ENCODE measurements around the gene AIG1. TPM values are rescaled to one million over a fixed set of nuclear protein-coding genes. Genes with fewer than 3 reads are reported as not detected.

Gene AIG1
- total RNA-seq, 1 donor from 2014 or later: 7.2 TPM

GRCh38 chr6:143236151-143236798 lies 175.6 kb downstream of the AIG1 start:
- Mint-ChIP-seq H3K4me1 (no peaks in the 10 kb centered on the region), H3K9me3 (no peaks in the 10 kb centered on the region), H3K4me3 (no peak overlapping the region), H3K27me3 (no peaks in the 10 kb centered on the region), H3K27ac (no peak overlapping the region), H3K36me3 (ENCODE audit: low read depth) (no peaks in the 10 kb centered on the region)
- TF ChIP-seq CTCF (IDR thresholded peaks at IDR 0.05): no peak
- intact Hi-C loops (cut with micrococcal nuclease): loop anchor here (10.0 kb wide), 1 partner anchor 189 kb away; no protein-coding TSS in a partner anchor
- ATAC-seq (ENCODE audit: low read depth): no peak
- CTCF ChIA-PET: no interaction called here
- POLR2A ChIA-PET: no interaction called here
- no peak for DNase-seq

- CTCF ChIA-PET: no interaction called here
- Mint-ChIP-seq H3K4me3 (no peak overlapping the region), H3K27ac (no peak overlapping the region), H3K9me3 (no peaks in the 10 kb centered on the region), H3K27me3 (no peaks in the 10 kb centered on the region), H3K4me1 (no peaks in the 10 kb centered on the region), H3K36me3 (ENCODE audit: low read depth) (no peaks in the 10 kb centered on the region)
- no peak for TF ChIP-seq CTCF (IDR thresholded peaks at IDR 0.05)
- intact Hi-C loops (cut with micrococcal nuclease): loop anchor here (10.0 kb wide), 1 partner anchor 186 kb away; no protein-coding TSS in a partner anchor
- ATAC-seq (ENCODE audit: low read depth) (no peak), DNase-seq (no peak)
- POLR2A ChIA-PET: no interaction called here
Measured at GRCh38 chr6:143238306-143238705, 177.6 kb downstream of the AIG1 start.

GRCh38 chr6:143241111-143241510 lies 180.4 kb downstream of the AIG1 start:
- H3K27ac Mint-ChIP-seq: no peak overlapping the region
- intact Hi-C loops (cut with micrococcal nuclease): no loop called here
- ChIA-PET CTCF (no interaction called here), POLR2A (no interaction called here)
- H3K9me3 Mint-ChIP-seq: peaks cover 1% of the 10 kb centered on the region
- H3K36me3 Mint-ChIP-seq (ENCODE audit: low read depth): no peaks in the 10 kb centered on the region
- DNase-seq (no peak), ATAC-seq (ENCODE audit: low read depth) (no peak)
- no peak overlapping the region for H3K4me3 Mint-ChIP-seq
- no peak for TF ChIP-seq CTCF (IDR thresholded peaks at IDR 0.05)
- H3K27me3 Mint-ChIP-seq: no peaks in the 10 kb centered on the region
- H3K4me1 Mint-ChIP-seq: no peaks in the 10 kb centered on the region

GRCh38 chr6:143241911-143242310 lies 181.2 kb downstream of the AIG1 start:
- no peaks in the 10 kb centered on the region for H3K27me3 Mint-ChIP-seq
- H3K4me3 Mint-ChIP-seq: no peak overlapping the region
- POLR2A ChIA-PET: no interaction called here
- CTCF ChIA-PET: no interaction called here
- H3K36me3 Mint-ChIP-seq (ENCODE audit: low read depth): no peaks in the 10 kb centered on the region
- peaks cover 5% of the 10 kb centered on the region for H3K9me3 Mint-ChIP-seq
- ATAC-seq (ENCODE audit: low read depth) (no peak), DNase-seq (no peak)
- no peaks in the 10 kb centered on the region for H3K4me1 Mint-ChIP-seq
- intact Hi-C loops (cut with micrococcal nuclease): no loop called here
- TF ChIP-seq CTCF (IDR thresholded peaks at IDR 0.05): no peak
- H3K27ac Mint-ChIP-seq: no peak overlapping the region

GRCh38 chr6:143243786-143244185 lies 183.1 kb downstream of the AIG1 start:
- peaks cover 5% of the 10 kb centered on the region for H3K9me3 Mint-ChIP-seq
- ChIA-PET CTCF (no interaction called here), POLR2A (no interaction called here)
- H3K4me1 Mint-ChIP-seq: no peaks in the 10 kb centered on the region
- H3K4me3 Mint-ChIP-seq: no peak overlapping the region
- no peak overlapping the region for H3K27ac Mint-ChIP-seq
- no peak for ATAC-seq (ENCODE audit: low read depth)
- H3K36me3 Mint-ChIP-seq (ENCODE audit: low read depth): no peaks in the 10 kb centered on the region
- DNase-seq: no peak
- intact Hi-C loops (cut with micrococcal nuclease): no loop called here
- H3K27me3 Mint-ChIP-seq: no peaks in the 10 kb centered on the region
- TF ChIP-seq CTCF (IDR thresholded peaks at IDR 0.05): no peak

All from activated B cell treated with CpG ODN at 0.5 μM for 24 hours (primary cell).